ENCODE data around the gene WDR64.

The WDR64 gene

GRCh38 chr1:241834733-241835377, 182.8 kb downstream of the WDR64 start:
- peak; percentile 88 for ATAC-seq
- TF ChIP-seq ZNF8 (CRISPR knock-in tag; IDR thresholded peaks at IDR 0.05): no peak

DNA sequence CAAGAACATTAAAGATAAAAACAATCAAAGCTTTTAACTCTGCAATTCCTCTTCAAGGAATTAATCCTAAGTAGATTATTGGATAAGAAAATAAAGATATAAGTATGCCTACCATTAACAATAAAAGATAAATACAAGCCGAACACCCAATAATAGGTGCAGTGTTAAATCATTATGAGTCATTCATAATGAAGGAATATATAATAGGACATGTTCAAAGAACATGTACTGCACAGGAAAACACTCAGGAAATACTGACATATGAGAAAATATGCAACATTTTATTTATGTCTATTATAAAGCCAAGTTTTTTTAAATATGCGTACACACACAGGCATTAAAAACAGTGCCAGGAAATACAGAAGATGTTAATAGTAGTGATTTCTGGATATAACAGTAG, 184.9 kb downstream of the WDR64 start:
- no peak for TF ChIP-seq OSR1 (CRISPR knock-in tag; IDR thresholded peaks at IDR 0.05)
- TF ChIP-seq ESRRG (CRISPR knock-in tag; IDR thresholded peaks at IDR 0.05): no peak
- TF ChIP-seq ZNF8 (CRISPR knock-in tag; IDR thresholded peaks at IDR 0.05): no peak
- TF ChIP-seq, protein P1, sequence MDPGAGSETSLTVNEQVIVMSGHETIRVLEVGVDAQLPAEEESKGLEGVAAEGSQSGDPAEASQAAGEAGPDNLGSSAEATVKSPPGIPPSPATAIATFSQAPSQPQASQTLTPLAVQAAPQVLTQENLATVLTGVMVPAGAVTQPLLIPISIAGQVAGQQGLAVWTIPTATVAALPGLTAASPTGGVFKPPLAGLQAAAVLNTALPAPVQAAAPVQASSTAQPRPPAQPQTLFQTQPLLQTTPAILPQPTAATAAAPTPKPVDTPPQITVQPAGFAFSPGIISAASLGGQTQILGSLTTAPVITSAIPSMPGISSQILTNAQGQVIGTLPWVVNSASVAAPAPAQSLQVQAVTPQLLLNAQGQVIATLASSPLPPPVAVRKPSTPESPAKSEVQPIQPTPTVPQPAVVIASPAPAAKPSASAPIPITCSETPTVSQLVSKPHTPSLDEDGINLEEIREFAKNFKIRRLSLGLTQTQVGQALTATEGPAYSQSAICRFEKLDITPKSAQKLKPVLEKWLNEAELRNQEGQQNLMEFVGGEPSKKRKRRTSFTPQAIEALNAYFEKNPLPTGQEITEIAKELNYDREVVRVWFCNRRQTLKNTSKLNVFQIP (CRISPR knock-in tag; IDR thresholded peaks at IDR 0.05; ENCODE audit: borderline replicate concordance, low read depth): no peak
- no peak for ATAC-seq

DNA sequence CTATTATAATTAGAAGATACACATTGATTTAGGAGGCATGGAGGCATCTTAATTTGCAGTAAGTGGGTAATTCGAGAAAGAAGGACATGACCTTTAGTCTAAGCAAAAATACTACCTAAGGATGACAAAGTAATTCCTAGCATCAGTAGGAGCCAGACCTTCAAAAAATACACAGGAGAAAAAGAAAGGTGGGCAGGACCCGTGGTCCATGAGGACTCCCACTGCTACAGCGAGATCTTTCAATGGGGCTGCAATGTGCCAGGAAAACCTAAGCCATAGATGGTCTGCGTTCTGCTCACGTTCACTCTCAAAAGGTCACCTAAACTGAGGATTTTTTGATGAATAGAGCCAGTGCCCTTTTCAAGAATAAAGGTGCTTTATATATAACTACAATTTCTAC, 185.3 kb downstream of the WDR64 start:
- no peak for TF ChIP-seq ZFP3 (CRISPR knock-in tag; IDR thresholded peaks at IDR 0.05)
- TF ChIP-seq CSDC2 (CRISPR knock-in tag; IDR thresholded peaks at IDR 0.05): no peak
- no peak for TF ChIP-seq GLIS3 (CRISPR knock-in tag; IDR thresholded peaks at IDR 0.05)
- TF ChIP-seq, protein P2, sequence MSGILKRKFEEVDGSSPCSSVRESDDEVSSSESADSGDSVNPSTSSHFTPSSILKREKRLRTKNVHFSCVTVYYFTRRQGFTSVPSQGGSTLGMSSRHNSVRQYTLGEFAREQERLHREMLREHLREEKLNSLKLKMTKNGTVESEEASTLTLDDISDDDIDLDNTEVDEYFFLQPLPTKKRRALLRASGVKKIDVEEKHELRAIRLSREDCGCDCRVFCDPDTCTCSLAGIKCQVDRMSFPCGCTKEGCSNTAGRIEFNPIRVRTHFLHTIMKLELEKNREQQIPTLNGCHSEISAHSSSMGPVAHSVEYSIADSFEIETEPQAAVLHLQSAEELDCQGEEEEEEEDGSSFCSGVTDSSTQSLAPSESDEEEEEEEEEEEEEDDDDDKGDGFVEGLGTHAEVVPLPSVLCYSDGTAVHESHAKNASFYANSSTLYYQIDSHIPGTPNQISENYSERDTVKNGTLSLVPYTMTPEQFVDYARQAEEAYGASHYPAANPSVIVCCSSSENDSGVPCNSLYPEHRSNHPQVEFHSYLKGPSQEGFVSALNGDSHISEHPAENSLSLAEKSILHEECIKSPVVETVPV (CRISPR knock-in tag; IDR thresholded peaks at IDR 0.05): no peak
- TF ChIP-seq ISL1 (CRISPR knock-in tag; IDR thresholded peaks at IDR 0.05): no peak
- no peak for TF ChIP-seq ESRRG (CRISPR knock-in tag; IDR thresholded peaks at IDR 0.05)
- TF ChIP-seq OSR1 (CRISPR knock-in tag; IDR thresholded peaks at IDR 0.05): no peak
- TF ChIP-seq CREB5 (CRISPR knock-in tag; IDR thresholded peaks at IDR 0.05; ENCODE audit: low read depth): no peak
- TF ChIP-seq BACH2 (CRISPR knock-in tag; IDR thresholded peaks at IDR 0.05; ENCODE audit: borderline replicate concordance): no peak
- no peak for TF ChIP-seq RARB (CRISPR knock-in tag; IDR thresholded peaks at IDR 0.05)
- TF ChIP-seq TCF4 (CRISPR knock-in tag; IDR thresholded peaks at IDR 0.05; ENCODE audit: borderline replicate concordance): no peak
- no peak for TF ChIP-seq TOX (CRISPR knock-in tag; IDR thresholded peaks at IDR 0.05; ENCODE audit: borderline replicate concordance)
- no peak for TF ChIP-seq ZNF70 (CRISPR knock-in tag; IDR thresholded peaks at IDR 0.05)
- no peak for TF ChIP-seq TSHZ2 (CRISPR knock-in tag; IDR thresholded peaks at IDR 0.05)
- ATAC-seq: no peak

DNA sequence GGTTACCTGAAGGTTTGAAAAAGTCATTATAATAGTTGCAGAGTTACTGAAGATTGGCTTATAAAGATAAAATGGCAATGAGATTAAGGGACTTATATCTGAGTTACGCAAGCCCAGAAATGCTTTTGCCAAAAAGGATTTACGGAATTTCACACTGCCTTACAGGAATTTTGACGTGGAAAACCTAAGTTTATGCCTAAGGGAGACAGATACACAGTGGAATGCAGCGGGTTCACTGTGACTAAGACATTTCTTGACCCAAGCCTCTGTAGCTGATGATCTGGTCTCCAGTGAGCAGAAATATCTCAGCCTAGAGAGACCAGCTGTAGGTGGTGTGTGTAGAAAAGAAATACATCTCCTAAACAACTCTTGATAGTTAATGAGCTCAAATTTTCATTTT, 185.8 kb downstream of the WDR64 start:
- TF ChIP-seq ARNTL (CRISPR knock-in tag; IDR thresholded peaks at IDR 0.05; ENCODE audit: borderline replicate concordance, low read depth) (no peak), SNAI2 (CRISPR knock-in tag; IDR thresholded peaks at IDR 0.05) (no peak), ZFP3 (CRISPR knock-in tag; IDR thresholded peaks at IDR 0.05) (no peak), CSDC2 (CRISPR knock-in tag; IDR thresholded peaks at IDR 0.05) (no peak), TSHZ2 (CRISPR knock-in tag; IDR thresholded peaks at IDR 0.05) (no peak), ZNF565 (CRISPR knock-in tag; conservative IDR thresholded peaks at IDR 0.05; ENCODE audit: low read depth) (no peak), ZNF8 (CRISPR knock-in tag; IDR thresholded peaks at IDR 0.05) (no peak), OSR1 (CRISPR knock-in tag; IDR thresholded peaks at IDR 0.05) (no peak), ZC3H10 (CRISPR knock-in tag; IDR thresholded peaks at IDR 0.05) (no peak), CREB5 (CRISPR knock-in tag; IDR thresholded peaks at IDR 0.05; ENCODE audit: low read depth) (no peak), ISL1 (CRISPR knock-in tag; IDR thresholded peaks at IDR 0.05) (no peak)
- TF ChIP-seq, protein P2 (CRISPR knock-in tag; IDR thresholded peaks at IDR 0.05): no peak
- TF ChIP-seq, protein P1 (CRISPR knock-in tag; IDR thresholded peaks at IDR 0.05; ENCODE audit: borderline replicate concordance, low read depth): no peak
- ATAC-seq: 0 out of 3 replicates have a peak, but pooled peaks have one; percentile 13
